HG02610 (cell line): ENCODE measurements around the gene FBXO42.
"Not testable (repeated sequence)": the region's sequence is repeated elsewhere in the genome, so short reads cannot be mapped to it uniquely, and the experiment has no call there.

Source experiments
- ATAC-seq: cut with Tn5 transposase; IDR thresholded peaks from one replicate; pipeline ENCODE4 v1.9.1; 2021; ENCODE audit warnings: mild to moderate bottlenecking, moderate library complexity; ENCODE audit not compliant: unreplicated experiment

FBXO42 gene

GRCh38 chr1:16372535-16373285, 20.4 kb upstream of the FBXO42 start:
- ATAC-seq = no peak

- ATAC-seq = no peak
Measured at GRCh38 chr1:16371725-16372124, 19.4 kb upstream of the FBXO42 start.

GRCh38 chr1:16369821-16370220, 17.5 kb upstream of the FBXO42 start:
- no peak for ATAC-seq

- ATAC-seq = no peak
Measured at GRCh38 chr1:16367968-16368890, 15.9 kb upstream of the FBXO42 start.

GRCh38 chr1:16367258-16367967, 15.1 kb upstream of the FBXO42 start:
- ATAC-seq = peak; percentile 49

- peak; percentile 79 for ATAC-seq
Measured at GRCh38 chr1:16366722-16367257, 14.5 kb upstream of the FBXO42 start, which contains the start of gene SZRD1. Gene SZRD1 (plus strand): TSS chr1:16367242. CDS start chr1:16367258, 16 bp downstream.

- ATAC-seq = not testable (repeated sequence)
Measured at GRCh38 chr1:16365146-16365498, 12.8 kb upstream of the FBXO42 start.

GRCh38 chr1:16356867-16357266, 4.6 kb upstream of the FBXO42 start:
- no peak for ATAC-seq

GRCh38 chr1:16354619-16355018, 2.3 kb upstream of the FBXO42 start:
- ATAC-seq = no peak

GRCh38 chr1:16352842-16353535, 709 bp upstream of the FBXO42 start:
- no peak for ATAC-seq

- no peak for ATAC-seq
Measured at GRCh38 chr1:16351456-16351993, 755 bp downstream of the FBXO42 start.

- ATAC-seq = no peak
Measured at GRCh38 chr1:16349847-16350406, 2.4 kb downstream of the FBXO42 start.

GRCh38 chr1:16348414-16349182, 3.7 kb downstream of the FBXO42 start:
- no peak for ATAC-seq

GRCh38 chr1:16343276-16343675, 9.0 kb downstream of the FBXO42 start:
- not testable (repeated sequence) for ATAC-seq

GRCh38 chr1:16342331-16343062, 9.8 kb downstream of the FBXO42 start:
- ATAC-seq = no peak

GRCh38 chr1:16340673-16341072, 11.6 kb downstream of the FBXO42 start:
- no peak for ATAC-seq

- ATAC-seq = no peak
Measured at GRCh38 chr1:16338961-16339360, 13.3 kb downstream of the FBXO42 start.

GRCh38 chr1:16334655-16335340, 17.5 kb downstream of the FBXO42 start:
- no peak for ATAC-seq
